K562 (cell line): ENCODE results near the gene CENPU. TPM values are rescaled to one million over a fixed set of nuclear protein-coding genes. Genes with fewer than 3 reads are reported as not detected.

Experiments
- ETV5 ChIP-seq: sonication (generic); formaldehyde crosslinking; IDR thresholded peaks from 2 replicates; pipeline ENCODE4 v1.4.0; 2020; ENCODE audit warnings: low read depth, mild to moderate bottlenecking, missing genetic modification reagents
- HEY1 ChIP-seq: fragments of 250-450 bp; sonication (Bioruptor Pico); IDR thresholded peaks from 2 replicates; pipeline ENCODE4 v1.5.0; 2020; ENCODE audit warnings: mild to moderate bottlenecking, moderate library complexity, borderline replicate concordance
- ILF3 ChIP-seq: fragments of 450-650 bp; IDR thresholded peaks from 2 replicates; pipeline ENCODE4 v1.6.1; 2018; ENCODE audit warnings: antibody characterized with exemption, mild to moderate bottlenecking, moderate library complexity, borderline replicate concordance
- IRF2 ChIP-seq: sonication (generic); formaldehyde crosslinking; IDR thresholded peaks from 2 replicates; pipeline ENCODE4 v1.8.1; 2022; ENCODE audit warnings: mild to moderate bottlenecking, missing genetic modification reagents
- NFE2 ChIP-seq: IDR thresholded peaks from 2 replicates; pipeline ENCODE4 v1.6.1; 2014; ENCODE audit warnings: antibody characterized with exemption, low read depth
- PHB ChIP-seq: fragments of 250-450 bp; sonication (Bioruptor Pico); IDR thresholded peaks from 2 replicates; pipeline ENCODE4 v1.5.0; 2021
- PHF20 ChIP-seq: fragments of 450-650 bp; IDR thresholded peaks from 2 replicates; pipeline ENCODE4 v1.6.1; 2018; ENCODE audit not compliant: partially characterized antibody
- RBM34 ChIP-seq: fragments of 200-400 bp; formaldehyde crosslinking; IDR thresholded peaks from 2 replicates; pipeline ENCODE4 v1.6.1; 2018; ENCODE audit warnings: low read length, borderline replicate concordance; ENCODE audit not compliant: insufficient read depth
- SMAD3 ChIP-seq: fragments of 450-650 bp; formaldehyde crosslinking; conservative IDR thresholded peaks from 2 replicates; pipeline ENCODE4 v1.4.0; 2020; ENCODE audit warnings: mild to moderate bottlenecking
- STAT5A ChIP-seq: IDR thresholded peaks from 2 replicates; pipeline ENCODE4 v1.6.1; 2012; ENCODE audit warnings: low read length, inconsistent platforms, borderline replicate concordance
- ZC3H4 ChIP-seq: sonication (generic); formaldehyde crosslinking; IDR thresholded peaks from 2 replicates; pipeline ENCODE4 v1.9.0; 2021; ENCODE audit warnings: missing genetic modification reagents, borderline replicate concordance
- ZC3H8 ChIP-seq: fragments of 450-650 bp; IDR thresholded peaks from 2 replicates; pipeline ENCODE4 v1.6.1; 2017
- ZFX ChIP-seq: sonication (generic); formaldehyde crosslinking; IDR thresholded peaks from 2 replicates; pipeline ENCODE4 v1.8.0; 2022; ENCODE audit warnings: mild to moderate bottlenecking, missing genetic modification reagents, moderate library complexity
- ZKSCAN8 ChIP-seq: fragments of 200-800 bp; sonication (Bioruptor generic); IDR thresholded peaks from 2 replicates; pipeline ENCODE4 v1.6.1; 2016; ENCODE audit warnings: missing genetic modification characterization, missing compliant biosample characterization
- ZNF253 ChIP-seq: fragments of 250-450 bp; sonication (Bioruptor Pico); conservative IDR thresholded peaks from 2 replicates; pipeline ENCODE4 v1.6.1; 2021; ENCODE audit warnings: mild to moderate bottlenecking
- ZSCAN29 ChIP-seq: fragments of 450-650 bp; IDR thresholded peaks from 2 replicates; pipeline ENCODE4 v1.6.1; 2017
- polyA plus RNA-seq, 8 experiments: library from polyadenylated mRNA; depleted of rRNA in 4 of 8; stranded (reverse) in 5 of 8; unstranded in 3 of 8; fragments of >200 nt; fragmentation: Nextera tagmentation in 2 of 8; fragmentation: Illumina TruSeq in 1 of 8; extraction: Ambion mirVana in 2 of 8; extraction: Trizol in 1 of 8; gene quantifications; 2 replicates each; pipeline versions ENCODE4 v1.2.1 to v1.2.3, GENCODE V29; 2011 to 2014; ENCODE audit warnings: inconsistent platforms in 1 of 8, missing spikeins in 1 of 8
- total RNA-seq, 7 experiments: library from RNA; depleted of rRNA in 6 of 7; stranded (reverse); fragments of >200 nt in 6 of 7; fragmentation: Illumina TruSeq in 2 of 7; extraction: Trizol in 2 of 7; gene quantifications; 2 replicates each; pipeline versions ENCODE4 v1.2.1 to v1.2.3, GENCODE V29; 2011 to 2021; ENCODE audit warnings: low replicate concordance in 1 of 7
- TF ChIP-seq, protein P1 (sequence below): fragments of 200-800 bp; sonication (Bioruptor generic); IDR thresholded peaks from 2 replicates; pipeline ENCODE4 v1.6.1; 2016; ENCODE audit warnings: missing genetic modification characterization, missing compliant biosample characterization
- TF ChIP-seq, protein P2 (sequence below): fragments of 250-450 bp; sonication (Bioruptor Pico); IDR thresholded peaks from 2 replicates; pipeline ENCODE4 v1.8.0; 2022; ENCODE audit warnings: inconsistent platforms, mild to moderate bottlenecking, moderate library complexity, borderline replicate concordance
- TF ChIP-seq, protein P3 (sequence below), 2 experiments: fragments of 200-800 bp in 1 of 2; sonication (Bioruptor generic) in 1 of 2; sonication (generic) in 1 of 2; formaldehyde crosslinking in 1 of 2; IDR thresholded peaks in 1 of 2; conservative IDR thresholded peaks in 1 of 2; 2 replicates each; pipeline versions ENCODE4 v1.5.0 to v1.6.1; 2016 to 2020; ENCODE audit warnings: missing compliant biosample characterization in 1 of 2, missing genetic modification characterization in 1 of 2, missing genetic modification reagents in 1 of 2
- TF ChIP-seq, protein P4 (sequence below): sonication (generic); formaldehyde crosslinking; IDR thresholded peaks from 2 replicates; pipeline ENCODE4 v1.8.0; 2023; ENCODE audit warnings: mild to moderate bottlenecking, missing genetic modification reagents

CENPU gene
- total and polyA plus RNA-seq, 9 of the 15 experiments (the other 6 are each of a cell fraction or from before 2014, with no cell fraction given): 39.4 to 98.7 (median 84.3) TPM

DNA sequence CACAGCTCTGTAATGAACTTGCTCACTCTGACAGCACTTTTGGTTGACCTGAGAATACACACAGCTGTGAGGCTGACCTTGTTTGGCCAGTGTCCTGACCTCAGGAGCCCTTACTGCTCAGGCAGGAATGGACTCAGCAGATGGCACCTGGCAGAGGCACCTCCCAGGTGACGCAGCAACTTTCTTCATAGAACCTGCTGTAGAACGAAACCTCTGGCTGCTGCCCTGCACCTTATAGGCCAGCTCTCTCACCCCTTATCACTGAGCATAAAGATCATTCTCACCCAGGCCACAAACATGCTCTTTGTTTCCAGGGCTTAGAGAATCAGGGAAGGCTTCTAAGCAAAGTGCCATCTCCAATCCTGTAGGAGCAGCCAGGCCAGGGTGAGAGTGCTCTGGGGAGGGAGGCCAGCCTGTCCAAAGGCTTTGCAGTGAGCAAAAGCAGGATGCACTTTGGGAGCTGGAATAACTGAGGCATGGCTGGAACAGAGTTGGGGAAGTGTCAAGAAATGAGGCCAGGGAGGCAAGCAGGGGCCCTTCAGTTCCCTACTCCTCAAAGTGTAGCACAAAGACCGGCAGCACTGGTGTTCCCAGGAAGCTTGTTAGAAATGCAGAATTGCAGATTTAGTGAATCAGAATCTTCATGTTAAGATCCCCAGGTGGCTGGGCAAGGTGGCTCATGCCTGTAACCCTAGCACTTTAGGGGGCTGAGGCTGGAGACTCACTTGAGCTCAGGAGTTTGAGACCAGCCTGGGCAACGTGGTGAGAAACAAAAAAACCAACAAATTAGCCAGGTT lies 13.3 kb upstream of the CENPU start (continued):
- no peak for TF ChIP-seq ZNF253 (CRISPR knock-in tag)
- TF ChIP-seq PHF20: no peak
- no peak for TF ChIP-seq PHB
- TF ChIP-seq ZC3H4 (CRISPR knock-in tag): no peak
- no peak for TF ChIP-seq RBM34
- no peak for TF ChIP-seq HEY1
- TF ChIP-seq ZKSCAN8 (CRISPR knock-in tag): no peak
- TF ChIP-seq, protein P1, sequence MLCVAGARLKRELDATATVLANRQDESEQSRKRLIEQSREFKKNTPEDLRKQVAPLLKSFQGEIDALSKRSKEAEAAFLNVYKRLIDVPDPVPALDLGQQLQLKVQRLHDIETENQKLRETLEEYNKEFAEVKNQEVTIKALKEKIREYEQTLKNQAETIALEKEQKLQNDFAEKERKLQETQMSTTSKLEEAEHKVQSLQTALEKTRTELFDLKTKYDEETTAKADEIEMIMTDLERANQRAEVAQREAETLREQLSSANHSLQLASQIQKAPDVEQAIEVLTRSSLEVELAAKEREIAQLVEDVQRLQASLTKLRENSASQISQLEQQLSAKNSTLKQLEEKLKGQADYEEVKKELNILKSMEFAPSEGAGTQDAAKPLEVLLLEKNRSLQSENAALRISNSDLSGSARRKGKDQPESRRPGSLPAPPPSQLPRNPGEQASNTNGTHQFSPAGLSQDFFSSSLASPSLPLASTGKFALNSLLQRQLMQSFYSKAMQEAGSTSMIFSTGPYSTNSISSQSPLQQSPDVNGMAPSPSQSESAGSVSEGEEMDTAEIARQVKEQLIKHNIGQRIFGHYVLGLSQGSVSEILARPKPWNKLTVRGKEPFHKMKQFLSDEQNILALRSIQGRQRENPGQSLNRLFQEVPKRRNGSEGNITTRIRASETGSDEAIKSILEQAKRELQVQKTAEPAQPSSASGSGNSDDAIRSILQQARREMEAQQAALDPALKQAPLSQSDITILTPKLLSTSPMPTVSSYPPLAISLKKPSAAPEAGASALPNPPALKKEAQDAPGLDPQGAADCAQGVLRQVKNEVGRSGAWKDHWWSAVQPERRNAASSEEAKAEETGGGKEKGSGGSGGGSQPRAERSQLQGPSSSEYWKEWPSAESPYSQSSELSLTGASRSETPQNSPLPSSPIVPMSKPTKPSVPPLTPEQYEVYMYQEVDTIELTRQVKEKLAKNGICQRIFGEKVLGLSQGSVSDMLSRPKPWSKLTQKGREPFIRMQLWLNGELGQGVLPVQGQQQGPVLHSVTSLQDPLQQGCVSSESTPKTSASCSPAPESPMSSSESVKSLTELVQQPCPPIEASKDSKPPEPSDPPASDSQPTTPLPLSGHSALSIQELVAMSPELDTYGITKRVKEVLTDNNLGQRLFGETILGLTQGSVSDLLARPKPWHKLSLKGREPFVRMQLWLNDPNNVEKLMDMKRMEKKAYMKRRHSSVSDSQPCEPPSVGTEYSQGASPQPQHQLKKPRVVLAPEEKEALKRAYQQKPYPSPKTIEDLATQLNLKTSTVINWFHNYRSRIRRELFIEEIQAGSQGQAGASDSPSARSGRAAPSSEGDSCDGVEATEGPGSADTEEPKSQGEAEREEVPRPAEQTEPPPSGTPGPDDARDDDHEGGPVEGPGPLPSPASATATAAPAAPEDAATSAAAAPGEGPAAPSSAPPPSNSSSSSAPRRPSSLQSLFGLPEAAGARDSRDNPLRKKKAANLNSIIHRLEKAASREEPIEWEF (CRISPR knock-in tag): no peak
- TF ChIP-seq ZSCAN29: no peak
- no peak for TF ChIP-seq ILF3
- TF ChIP-seq, protein P2, sequence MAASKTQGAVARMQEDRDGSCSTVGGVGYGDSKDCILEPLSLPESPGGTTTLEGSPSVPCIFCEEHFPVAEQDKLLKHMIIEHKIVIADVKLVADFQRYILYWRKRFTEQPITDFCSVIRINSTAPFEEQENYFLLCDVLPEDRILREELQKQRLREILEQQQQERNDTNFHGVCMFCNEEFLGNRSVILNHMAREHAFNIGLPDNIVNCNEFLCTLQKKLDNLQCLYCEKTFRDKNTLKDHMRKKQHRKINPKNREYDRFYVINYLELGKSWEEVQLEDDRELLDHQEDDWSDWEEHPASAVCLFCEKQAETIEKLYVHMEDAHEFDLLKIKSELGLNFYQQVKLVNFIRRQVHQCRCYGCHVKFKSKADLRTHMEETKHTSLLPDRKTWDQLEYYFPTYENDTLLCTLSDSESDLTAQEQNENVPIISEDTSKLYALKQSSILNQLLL (CRISPR knock-in tag): no peak
- TF ChIP-seq, protein P3, sequence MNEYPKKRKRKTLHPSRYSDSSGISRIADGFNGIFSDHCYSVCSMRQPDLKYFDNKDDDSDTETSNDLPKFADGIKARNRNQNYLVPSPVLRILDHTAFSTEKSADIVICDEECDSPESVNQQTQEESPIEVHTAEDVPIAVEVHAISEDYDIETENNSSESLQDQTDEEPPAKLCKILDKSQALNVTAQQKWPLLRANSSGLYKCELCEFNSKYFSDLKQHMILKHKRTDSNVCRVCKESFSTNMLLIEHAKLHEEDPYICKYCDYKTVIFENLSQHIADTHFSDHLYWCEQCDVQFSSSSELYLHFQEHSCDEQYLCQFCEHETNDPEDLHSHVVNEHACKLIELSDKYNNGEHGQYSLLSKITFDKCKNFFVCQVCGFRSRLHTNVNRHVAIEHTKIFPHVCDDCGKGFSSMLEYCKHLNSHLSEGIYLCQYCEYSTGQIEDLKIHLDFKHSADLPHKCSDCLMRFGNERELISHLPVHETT (CRISPR knock-in tag; conservative IDR thresholded peaks at IDR 0.05 in 1 of 2, IDR thresholded peaks at IDR 0.05 in 1 of 2): no peak
- no peak for TF ChIP-seq ETV5 (CRISPR knock-in tag)
- no peak for TF ChIP-seq ZC3H8
- TF ChIP-seq NFE2: peak; percentile 87
- no peak for TF ChIP-seq IRF2 (CRISPR knock-in tag)
- TF ChIP-seq ZFX (CRISPR knock-in tag): no peak
- TF ChIP-seq SMAD3: no peak
- no peak for TF ChIP-seq STAT5A
- TF ChIP-seq, protein P4, sequence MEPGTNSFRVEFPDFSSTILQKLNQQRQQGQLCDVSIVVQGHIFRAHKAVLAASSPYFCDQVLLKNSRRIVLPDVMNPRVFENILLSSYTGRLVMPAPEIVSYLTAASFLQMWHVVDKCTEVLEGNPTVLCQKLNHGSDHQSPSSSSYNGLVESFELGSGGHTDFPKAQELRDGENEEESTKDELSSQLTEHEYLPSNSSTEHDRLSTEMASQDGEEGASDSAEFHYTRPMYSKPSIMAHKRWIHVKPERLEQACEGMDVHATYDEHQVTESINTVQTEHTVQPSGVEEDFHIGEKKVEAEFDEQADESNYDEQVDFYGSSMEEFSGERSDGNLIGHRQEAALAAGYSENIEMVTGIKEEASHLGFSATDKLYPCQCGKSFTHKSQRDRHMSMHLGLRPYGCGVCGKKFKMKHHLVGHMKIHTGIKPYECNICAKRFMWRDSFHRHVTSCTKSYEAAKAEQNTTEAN (CRISPR knock-in tag): no peak
